ENCODE results near the gene CD300H.
"Not testable (repeated sequence)": the region's sequence is repeated elsewhere in the genome, so short reads cannot be mapped to it uniquely, and the experiment has no call there.

Gene CD300H

DNA sequence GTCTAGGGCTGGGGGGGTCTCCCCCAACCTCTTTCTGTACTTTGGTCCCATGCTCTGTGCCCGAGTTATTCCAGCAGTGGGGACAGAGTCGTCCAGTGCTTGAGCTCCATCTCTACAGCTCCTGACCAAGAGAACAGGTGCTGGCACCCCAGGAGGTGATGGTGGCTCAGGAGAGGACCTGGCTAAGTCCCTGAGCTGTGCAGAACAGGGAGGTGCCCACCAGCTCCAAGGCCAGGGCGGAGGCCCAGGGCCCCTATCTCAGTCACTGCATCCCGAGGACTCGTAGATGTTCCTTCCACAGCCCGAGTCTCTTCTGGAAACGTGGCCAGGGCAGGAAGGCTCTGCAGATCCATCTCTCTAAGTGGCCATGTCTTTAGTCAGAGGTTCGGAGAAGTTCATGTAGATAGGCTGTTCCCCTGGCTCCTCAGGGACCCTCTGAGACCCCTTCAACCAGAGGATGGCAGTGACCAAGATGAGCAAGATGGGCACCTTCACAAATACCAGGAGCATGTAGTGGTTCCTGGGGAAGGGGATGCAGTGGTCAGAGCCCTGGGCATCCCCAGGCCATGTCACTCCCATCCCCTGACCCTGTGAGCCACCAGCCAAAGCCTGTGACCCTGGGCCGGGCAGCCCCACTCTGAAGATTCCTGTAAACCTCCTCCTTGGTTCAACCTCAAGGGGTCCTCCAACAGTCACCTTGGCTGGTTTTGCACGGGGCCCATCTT lies 44.8 kb downstream of the CD300H start:
- Histone ChIP-seq H3K9ac (ENCODE audit: low read length) (no peak overlapping the region), H3K4me1 (ENCODE audit: control insufficient read depth, low read depth, low read length) (no peaks in the 10 kb centered on the region), H3K9me3 (ENCODE audit: control insufficient read depth, low read depth, low read length) (no peaks in the 10 kb centered on the region), H3K27me3 (ENCODE audit: control insufficient read depth, insufficient read depth, low read length) (peaks cover 3% of the 10 kb centered on the region), H3K36me3 (ENCODE audit: control insufficient read depth, low read depth, low read length) (no peaks in the 10 kb centered on the region), H3K4me3 (ENCODE audit: low read length) (no peak overlapping the region), H3K27ac (ENCODE audit: low read length) (no peak overlapping the region)

DNA sequence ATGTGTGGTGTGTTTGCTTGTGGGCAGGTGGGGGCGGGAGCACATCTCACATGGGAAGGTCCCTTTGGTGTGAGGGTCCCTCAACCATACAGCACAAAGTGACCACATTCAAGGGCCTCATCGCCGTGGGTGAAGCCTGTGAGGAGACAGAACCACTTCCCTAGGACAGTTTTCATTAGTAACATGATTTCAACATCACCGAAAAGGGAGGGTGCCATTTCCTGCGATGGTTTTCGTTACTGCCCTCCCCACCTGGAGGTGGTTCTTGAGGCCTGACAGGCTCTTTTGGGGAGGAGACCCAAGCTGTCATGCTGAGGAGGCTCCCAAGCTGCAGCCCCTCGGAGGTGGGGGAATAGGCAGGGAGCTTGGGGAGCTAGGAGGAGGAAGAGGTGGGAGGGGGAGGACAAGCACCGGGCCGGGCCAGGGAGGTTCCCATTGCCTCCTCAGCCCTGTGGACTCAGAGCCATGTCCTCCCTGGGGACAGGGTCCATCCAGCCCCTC lies 45.6 kb downstream of the CD300H start:
- Histone ChIP-seq H3K27ac (ENCODE audit: low read length) (no peak overlapping the region), H3K4me3 (ENCODE audit: low read length) (no peak overlapping the region), H3K4me1 (ENCODE audit: control insufficient read depth, low read depth, low read length) (no peaks in the 10 kb centered on the region), H3K36me3 (ENCODE audit: control insufficient read depth, low read depth, low read length) (no peaks in the 10 kb centered on the region), H3K9ac (ENCODE audit: low read length) (no peak overlapping the region), H3K27me3 (ENCODE audit: control insufficient read depth, insufficient read depth, low read length) (no peaks in the 10 kb centered on the region), H3K9me3 (ENCODE audit: control insufficient read depth, low read depth, low read length) (no peaks in the 10 kb centered on the region)

DNA sequence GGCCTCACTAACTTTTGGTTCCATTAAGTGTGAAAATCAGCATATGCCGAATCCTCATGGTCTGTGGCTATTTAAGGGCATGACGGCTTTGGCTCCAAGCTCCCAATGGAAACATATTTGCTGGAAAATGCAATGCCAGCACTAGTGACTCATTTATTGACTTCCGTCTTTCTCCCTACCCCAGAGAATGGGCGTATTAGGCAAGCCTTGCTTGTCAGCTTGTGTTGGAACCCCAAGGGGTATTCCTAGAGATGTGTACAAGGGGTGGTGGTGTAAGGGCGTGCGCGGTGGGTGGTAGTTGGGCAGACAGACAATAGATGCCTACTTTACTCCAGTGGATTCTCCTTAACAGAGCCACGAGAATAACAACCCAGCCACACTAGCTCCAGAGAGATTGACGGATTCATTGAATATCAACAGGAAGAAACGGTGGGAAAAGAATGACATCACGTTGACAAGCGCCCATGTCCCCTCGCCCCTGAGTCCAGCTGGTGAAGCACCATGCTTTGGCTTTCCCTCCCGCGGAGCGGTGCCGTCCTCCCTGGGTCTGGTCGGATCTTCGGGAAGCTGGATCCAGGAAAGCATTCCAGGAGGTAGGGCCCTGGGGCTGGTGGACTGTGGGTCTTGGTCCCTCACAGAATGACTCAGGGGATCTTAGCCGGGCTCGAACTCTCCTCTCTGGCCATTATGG lies 46.4 kb downstream of the CD300H start:
- no peaks in the 10 kb centered on the region for H3K9me3 ChIP-seq (ENCODE audit: control insufficient read depth, low read depth, low read length)
- H3K36me3 ChIP-seq (ENCODE audit: control insufficient read depth, low read depth, low read length), result no peaks in the 10 kb centered on the region
- H3K27ac ChIP-seq (ENCODE audit: low read length), result no peak overlapping the region
- H3K4me3 ChIP-seq (ENCODE audit: low read length), result no peak overlapping the region
- H3K27me3 ChIP-seq (ENCODE audit: control insufficient read depth, insufficient read depth, low read length), result no peaks in the 10 kb centered on the region
- no peaks in the 10 kb centered on the region for H3K4me1 ChIP-seq (ENCODE audit: control insufficient read depth, low read depth, low read length)
- no peak overlapping the region for H3K9ac ChIP-seq (ENCODE audit: low read length)

DNA sequence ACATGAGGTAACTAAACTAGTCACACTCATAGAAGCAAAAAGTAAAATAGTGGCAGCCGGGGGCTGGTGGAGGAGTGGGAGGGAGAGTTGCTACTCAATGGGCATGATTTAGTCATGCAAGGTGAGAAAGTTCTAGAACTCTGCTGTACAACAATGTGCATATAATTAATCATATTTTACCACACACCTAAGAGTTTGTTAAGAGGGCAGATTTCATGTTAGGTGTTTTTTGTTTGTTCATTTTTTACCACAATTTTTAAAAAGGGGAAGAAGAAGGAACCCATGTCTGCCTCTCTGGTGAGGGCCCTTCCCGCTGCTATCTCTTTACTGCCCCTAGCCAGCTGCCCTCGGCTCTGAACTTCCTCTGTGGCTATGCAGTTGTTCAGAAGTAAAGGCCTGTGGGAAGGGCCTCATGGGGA lies 47.3 kb downstream of the CD300H start:
- no peak overlapping the region for H3K4me3 ChIP-seq (ENCODE audit: low read length)
- H3K27ac ChIP-seq (ENCODE audit: low read length), result no peak overlapping the region
- H3K9me3 ChIP-seq (ENCODE audit: control insufficient read depth, low read depth, low read length), result peaks cover under 1% of the 10 kb centered on the region
- no peaks in the 10 kb centered on the region for H3K27me3 ChIP-seq (ENCODE audit: control insufficient read depth, insufficient read depth, low read length)
- H3K9ac ChIP-seq (ENCODE audit: low read length), result no peak overlapping the region
- H3K4me1 ChIP-seq (ENCODE audit: control insufficient read depth, low read depth, low read length), result no peaks in the 10 kb centered on the region
- H3K36me3 ChIP-seq (ENCODE audit: control insufficient read depth, low read depth, low read length), result no peaks in the 10 kb centered on the region

DNA sequence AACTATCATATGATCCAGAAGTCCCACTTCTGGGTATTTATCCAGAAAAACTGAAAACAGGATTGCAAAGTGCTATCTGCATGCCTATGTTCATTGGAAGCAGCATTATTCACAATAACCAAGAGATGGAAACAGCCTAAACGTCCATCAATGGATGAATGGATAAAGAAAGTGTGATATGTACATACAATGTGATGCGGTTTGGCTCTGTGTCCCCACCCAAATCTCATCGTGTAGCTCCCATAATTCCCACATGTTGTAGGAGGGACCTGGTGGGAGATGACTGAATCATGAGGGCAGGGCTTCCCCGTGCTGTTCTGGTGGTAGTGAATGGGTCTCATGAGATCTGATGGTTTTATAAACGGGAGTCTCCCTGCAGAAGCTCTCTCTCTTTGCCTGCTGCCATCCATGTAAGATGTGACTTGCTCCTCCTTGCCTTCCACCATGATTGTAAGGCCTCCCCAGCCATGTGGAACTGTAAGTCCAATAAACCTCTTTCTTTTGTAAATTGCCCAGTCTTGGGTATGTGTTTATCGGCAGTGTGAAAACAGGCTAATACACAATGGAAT lies 48.8 kb downstream of the CD300H start:
- H3K9ac ChIP-seq (ENCODE audit: low read length); H3K4me1 ChIP-seq (ENCODE audit: control insufficient read depth, low read depth, low read length); H3K27me3 ChIP-seq (ENCODE audit: control insufficient read depth, insufficient read depth, low read length): not testable (repeated sequence)

DNA sequence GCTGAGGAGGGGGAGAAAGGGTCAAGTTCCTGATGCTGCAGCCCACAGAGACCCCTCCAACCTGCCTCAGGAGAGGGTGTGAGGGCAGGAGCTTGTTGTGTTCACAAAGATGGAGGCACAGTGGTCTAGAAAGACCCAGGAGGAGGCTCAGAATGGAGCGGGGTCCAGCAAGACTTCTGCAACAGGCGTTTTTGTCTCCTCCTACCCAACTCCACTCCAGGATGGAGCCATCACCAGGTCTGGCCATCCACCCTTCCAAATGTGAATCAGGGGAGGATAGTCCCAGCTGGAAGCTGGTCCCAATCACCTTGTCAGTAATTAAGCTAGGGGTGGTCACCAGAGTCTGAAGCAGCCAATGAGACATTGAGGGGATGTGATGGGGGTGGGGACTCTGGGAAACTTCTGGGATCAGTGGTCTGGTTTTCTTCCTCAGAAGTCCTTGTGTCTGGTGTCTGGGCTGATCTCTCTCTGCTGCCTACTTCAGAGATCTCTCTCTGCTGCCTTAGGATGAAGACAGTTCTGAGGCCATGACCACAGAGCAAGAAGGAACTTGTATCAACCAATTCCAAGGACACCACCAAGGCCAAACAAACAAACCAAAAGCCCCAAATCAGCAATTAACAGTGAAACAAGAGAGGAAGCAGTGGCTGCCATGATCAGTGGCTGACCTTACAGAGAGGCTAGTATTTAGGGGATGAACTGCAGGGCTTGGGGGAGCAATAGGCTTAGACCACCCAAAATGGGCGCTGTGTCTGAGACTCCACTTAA lies 50.6 kb downstream of the CD300H start:
- no peak overlapping the region for H3K4me3 ChIP-seq (ENCODE audit: low read length)
- peaks cover 12% of the 10 kb centered on the region for H3K9me3 ChIP-seq (ENCODE audit: control insufficient read depth, low read depth, low read length)
- no peak overlapping the region for H3K27ac ChIP-seq (ENCODE audit: low read length)
- H3K4me1 ChIP-seq (ENCODE audit: control insufficient read depth, low read depth, low read length), result no peaks in the 10 kb centered on the region
- no peak overlapping the region for H3K9ac ChIP-seq (ENCODE audit: low read length)
- H3K27me3 ChIP-seq (ENCODE audit: control insufficient read depth, insufficient read depth, low read length), result no peaks in the 10 kb centered on the region
- no peaks in the 10 kb centered on the region for H3K36me3 ChIP-seq (ENCODE audit: control insufficient read depth, low read depth, low read length)

More for the DNA sequence above, 48.8 kb downstream of the CD300H start:
- H3K27ac ChIP-seq (ENCODE audit: low read length); H3K4me3 ChIP-seq (ENCODE audit: low read length); H3K36me3 ChIP-seq (ENCODE audit: control insufficient read depth, low read depth, low read length): not testable (repeated sequence)
- H3K9me3 ChIP-seq (ENCODE audit: control insufficient read depth, low read depth, low read length), result peaks cover 12% of the 10 kb centered on the region

DNA sequence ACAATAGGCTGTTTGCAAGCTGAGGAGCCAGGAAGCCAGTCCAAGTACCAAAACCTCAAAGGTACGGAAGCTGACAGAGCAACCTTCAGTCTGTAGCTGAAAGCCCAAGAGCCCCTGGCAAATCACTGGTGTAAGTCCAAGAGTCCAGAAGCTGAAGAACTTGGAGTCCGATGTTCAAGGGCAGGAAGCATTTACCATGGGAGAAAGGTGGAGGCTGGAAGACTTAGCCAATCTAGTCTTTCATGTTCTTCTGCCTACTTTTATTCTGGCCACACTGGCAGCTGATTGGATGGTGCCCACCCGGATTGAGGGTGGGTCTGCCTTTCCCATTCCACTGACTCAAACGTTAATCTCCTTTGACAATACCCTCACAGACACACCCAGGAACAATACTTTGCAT lies 51.4 kb downstream of the CD300H start:
- Histone ChIP-seq H3K27me3 (ENCODE audit: control insufficient read depth, insufficient read depth, low read length) (no peaks in the 10 kb centered on the region), H3K9ac (ENCODE audit: low read length) (no peak overlapping the region), H3K4me3 (ENCODE audit: low read length) (no peak overlapping the region), H3K27ac (ENCODE audit: low read length) (no peak overlapping the region), H3K9me3 (ENCODE audit: control insufficient read depth, low read depth, low read length) (peaks cover 12% of the 10 kb centered on the region), H3K36me3 (ENCODE audit: control insufficient read depth, low read depth, low read length) (no peaks in the 10 kb centered on the region), H3K4me1 (ENCODE audit: control insufficient read depth, low read depth, low read length) (no peaks in the 10 kb centered on the region)

DNA sequence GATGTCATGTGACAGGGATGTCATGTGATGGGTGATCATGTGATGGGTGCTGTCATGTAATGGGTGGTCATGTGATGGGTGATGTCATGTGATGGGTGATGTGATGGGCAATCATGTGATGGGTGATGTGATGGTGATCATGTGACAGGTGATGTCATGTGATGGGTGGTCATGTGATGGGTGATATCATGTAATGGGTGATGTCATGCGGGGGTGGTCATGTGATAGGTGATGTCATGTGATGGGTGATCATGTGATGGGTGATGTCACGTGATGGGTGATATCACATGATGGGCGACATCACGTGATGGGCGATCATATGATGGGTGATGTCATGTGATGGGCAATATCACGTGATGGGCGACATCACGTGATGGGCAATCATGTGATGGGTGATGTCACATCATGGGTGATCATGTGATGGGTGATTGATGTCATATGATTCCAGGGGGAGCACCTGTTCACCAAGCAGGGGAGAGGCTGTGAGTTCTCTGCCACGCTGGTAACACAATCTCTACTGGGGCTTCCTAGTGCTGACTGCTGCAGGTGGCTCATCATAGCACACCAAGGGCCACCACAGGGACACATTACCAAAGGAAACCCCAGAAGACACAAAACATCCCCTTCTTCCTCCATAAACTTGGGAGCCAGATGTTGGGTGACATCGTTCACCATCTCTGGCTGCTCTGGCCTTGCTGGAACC lies 52.5 kb downstream of the CD300H start:
- Histone ChIP-seq H3K9ac (ENCODE audit: low read length) (no peak overlapping the region), H3K4me3 (ENCODE audit: low read length) (no peak overlapping the region), H3K9me3 (ENCODE audit: control insufficient read depth, low read depth, low read length) (peaks cover 12% of the 10 kb centered on the region), H3K36me3 (ENCODE audit: control insufficient read depth, low read depth, low read length) (no peaks in the 10 kb centered on the region), H3K27ac (ENCODE audit: low read length) (no peak overlapping the region), H3K27me3 (ENCODE audit: control insufficient read depth, insufficient read depth, low read length) (no peaks in the 10 kb centered on the region), H3K4me1 (ENCODE audit: control insufficient read depth, low read depth, low read length) (no peaks in the 10 kb centered on the region)

DNA sequence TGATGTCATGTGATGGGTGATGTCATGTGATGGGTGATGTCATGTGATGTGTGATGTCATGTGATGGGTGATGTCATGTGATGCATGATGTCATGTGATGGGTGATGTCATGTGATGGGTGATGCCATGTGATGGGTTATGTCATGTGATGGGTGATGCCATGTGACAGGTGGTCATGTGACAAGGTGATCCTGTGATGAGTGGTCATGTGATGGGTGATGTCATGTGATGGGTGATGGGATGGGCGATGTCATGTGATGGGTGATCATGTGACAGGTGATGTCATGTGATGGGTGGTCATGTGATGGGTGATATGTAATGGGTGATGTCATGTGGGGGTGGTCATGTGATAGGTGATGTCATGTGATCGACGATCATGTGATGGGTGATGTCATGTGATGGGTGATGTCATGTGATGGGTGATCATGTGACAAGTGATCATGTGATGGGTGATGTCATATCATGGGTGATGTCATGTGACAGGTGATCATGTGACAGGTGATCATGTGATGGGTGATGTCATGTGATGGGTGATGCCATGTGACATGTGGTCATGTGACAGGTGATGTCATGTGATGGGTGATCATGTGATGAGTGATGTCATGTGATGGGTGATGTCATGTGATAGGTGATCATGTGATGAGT lies 53.2 kb downstream of the CD300H start:
- Histone ChIP-seq H3K4me1 (ENCODE audit: control insufficient read depth, low read depth, low read length) (no peaks in the 10 kb centered on the region), H3K4me3 (ENCODE audit: low read length) (no peak overlapping the region), H3K36me3 (ENCODE audit: control insufficient read depth, low read depth, low read length) (no peaks in the 10 kb centered on the region), H3K27me3 (ENCODE audit: control insufficient read depth, insufficient read depth, low read length) (no peaks in the 10 kb centered on the region), H3K27ac (ENCODE audit: low read length) (no peak overlapping the region), H3K9me3 (ENCODE audit: control insufficient read depth, low read depth, low read length) (peaks cover 12% of the 10 kb centered on the region), H3K9ac (ENCODE audit: low read length) (no peak overlapping the region)

DNA sequence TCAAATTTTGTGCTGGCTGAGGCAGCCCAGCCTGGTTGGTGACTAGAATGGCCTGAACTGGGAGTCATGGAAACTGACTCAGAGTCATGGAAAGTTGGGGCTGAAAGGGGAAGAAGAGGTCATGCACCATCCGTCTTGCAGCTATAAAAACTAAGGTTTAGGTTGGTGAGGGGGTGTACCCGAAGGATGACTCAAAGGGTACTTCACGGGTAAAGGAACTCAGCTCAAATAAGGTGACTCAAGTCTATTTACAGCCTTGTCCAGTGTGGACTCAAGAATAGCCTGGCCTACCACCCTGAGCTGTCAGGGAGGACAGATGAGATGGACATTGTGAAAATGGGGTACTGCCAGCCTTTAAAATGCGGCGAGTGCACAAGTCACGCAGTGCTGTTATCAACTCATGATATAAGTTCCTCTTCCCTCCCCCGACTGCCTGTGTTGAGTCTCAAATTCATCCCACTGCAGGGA lies 54.7 kb downstream of the CD300H start:
- Histone ChIP-seq H3K4me3 (ENCODE audit: low read length) (no peak overlapping the region), H3K36me3 (ENCODE audit: control insufficient read depth, low read depth, low read length) (no peaks in the 10 kb centered on the region), H3K9me3 (ENCODE audit: control insufficient read depth, low read depth, low read length) (peaks cover 12% of the 10 kb centered on the region), H3K4me1 (ENCODE audit: control insufficient read depth, low read depth, low read length) (no peaks in the 10 kb centered on the region), H3K27ac (ENCODE audit: low read length) (no peak overlapping the region), H3K9ac (ENCODE audit: low read length) (no peak overlapping the region), H3K27me3 (ENCODE audit: control insufficient read depth, insufficient read depth, low read length) (no peaks in the 10 kb centered on the region)

All from iPS-18a (cell line).